Activated CD8-positive, alpha-beta memory T cell treated with anti-CD3 and anti-CD28 coated beads, Interleukin-2, amount 50 U/mL, for 1 hour (primary cell): Measurements from ENCODE around the gene PPL.
"Not testable (repeated sequence)": the region's sequence is repeated elsewhere in the genome, so short reads cannot be mapped to it uniquely, and the experiment has no call there.

Experiments used
- DNase-seq: peaks from one replicate; pipeline ENCODE4 v3.0.0-alpha.2; 2020; ENCODE audit errors: extremely low read depth

PPL gene

DNA sequence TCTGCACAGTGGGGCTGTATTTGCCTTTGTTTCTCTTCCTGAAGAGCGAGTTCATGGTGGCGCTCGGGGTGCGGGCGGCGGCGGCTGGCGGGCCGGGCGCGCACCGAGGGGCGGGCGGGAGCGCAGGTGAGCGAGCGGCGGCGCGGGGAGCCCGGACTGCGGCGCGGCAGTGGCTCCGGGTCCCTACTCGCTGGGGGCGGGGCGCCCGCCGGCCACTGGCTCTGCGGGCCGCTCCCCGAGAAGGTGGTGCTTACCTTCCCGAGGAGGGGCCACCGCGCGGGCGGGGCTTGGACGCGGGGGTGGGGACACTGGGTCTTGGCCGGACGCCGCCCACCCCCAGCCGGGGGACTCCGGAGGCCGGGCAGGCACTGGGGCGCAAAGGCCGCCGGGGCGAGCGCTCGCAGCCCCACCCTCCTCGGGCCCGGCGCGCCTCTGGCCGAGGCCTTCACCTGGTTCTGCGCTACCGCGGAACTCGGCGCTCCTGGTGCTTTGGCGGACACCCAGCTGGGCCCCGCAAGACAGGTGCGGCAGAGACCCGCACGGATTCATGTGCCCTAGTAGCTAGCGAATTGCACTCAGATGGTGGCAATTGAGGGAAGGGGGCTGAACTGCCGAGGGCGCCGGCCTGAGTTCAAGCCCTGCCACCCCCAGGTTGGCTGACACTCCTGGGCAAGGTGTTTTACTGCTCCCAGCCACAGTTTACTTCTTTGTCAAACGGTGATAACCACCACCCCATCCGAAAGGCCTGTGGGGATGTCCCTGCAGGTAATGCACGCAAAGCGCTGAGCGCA, at the start of gene PPL:
Gene PPL, minus strand, starts transcription at position 158 of the 791 bp plus-strand sequence. Its CDS starts 103 bp downstream, at position 55.
- DNase-seq: no peak

DNA sequence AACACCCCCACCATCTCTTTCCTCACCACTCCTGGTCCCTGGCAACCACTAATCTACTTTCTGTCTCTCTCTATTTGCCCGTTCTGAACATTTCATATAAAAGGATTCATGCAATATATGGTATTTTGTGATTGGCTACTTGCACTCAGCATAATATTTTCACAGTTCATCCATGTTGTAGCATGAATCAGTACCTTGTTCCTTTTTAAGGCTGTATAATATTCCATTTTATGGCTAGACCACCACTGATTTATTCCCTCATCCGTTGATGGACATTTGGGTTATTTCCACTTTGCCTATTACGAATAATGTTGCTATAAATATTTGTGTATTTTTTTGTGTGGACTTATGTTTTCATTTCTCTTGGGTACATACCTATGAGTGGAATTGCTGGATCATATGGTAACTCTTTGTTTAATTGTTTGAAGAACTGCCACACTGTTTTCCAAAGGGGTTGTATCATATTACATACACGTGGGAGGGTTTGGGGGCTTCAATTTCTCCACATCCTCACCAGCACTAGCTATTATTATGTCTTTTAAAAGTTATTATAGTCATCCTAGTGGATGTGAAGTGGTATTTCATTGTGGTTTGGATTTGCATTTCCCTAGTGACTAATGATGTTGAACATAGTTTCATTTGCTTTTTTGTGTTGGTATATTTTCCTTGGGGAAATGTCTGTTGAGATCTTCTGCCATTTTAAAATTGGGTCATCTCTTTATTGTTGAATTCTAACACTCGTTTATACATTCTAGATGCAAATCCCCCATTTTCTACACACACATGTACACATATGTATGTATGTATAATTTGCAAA, 47.4 kb upstream of the PPL start:
- DNase-seq: no peak

GRCh38 chr16:4982056-4982867, 45.3 kb upstream of the PPL start:
- no peak for DNase-seq

- no peak for DNase-seq
Measured at GRCh38 chr16:4981473-4981872, 44.5 kb upstream of the PPL start.

DNA sequence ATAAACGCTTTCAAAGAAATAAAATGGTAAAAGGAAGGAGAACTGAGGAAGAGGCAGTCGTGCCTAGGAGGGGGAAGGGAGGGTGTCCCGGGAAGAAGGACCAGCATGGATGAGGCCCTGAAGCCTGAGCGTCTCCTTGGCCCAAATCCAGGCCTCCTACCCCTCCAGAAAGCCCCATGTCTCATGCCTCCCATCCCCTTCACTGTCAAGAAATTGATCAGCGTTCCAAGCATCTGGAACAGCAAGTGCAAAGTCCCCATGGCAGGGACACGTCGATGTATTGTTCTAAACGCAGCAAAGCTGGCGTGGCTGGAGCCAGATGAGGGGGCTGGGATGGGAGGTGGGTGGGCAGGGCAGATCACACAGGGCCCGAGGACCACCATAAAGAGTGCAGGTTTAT, 43.7 kb upstream of the PPL start:
- no peak for DNase-seq

DNA sequence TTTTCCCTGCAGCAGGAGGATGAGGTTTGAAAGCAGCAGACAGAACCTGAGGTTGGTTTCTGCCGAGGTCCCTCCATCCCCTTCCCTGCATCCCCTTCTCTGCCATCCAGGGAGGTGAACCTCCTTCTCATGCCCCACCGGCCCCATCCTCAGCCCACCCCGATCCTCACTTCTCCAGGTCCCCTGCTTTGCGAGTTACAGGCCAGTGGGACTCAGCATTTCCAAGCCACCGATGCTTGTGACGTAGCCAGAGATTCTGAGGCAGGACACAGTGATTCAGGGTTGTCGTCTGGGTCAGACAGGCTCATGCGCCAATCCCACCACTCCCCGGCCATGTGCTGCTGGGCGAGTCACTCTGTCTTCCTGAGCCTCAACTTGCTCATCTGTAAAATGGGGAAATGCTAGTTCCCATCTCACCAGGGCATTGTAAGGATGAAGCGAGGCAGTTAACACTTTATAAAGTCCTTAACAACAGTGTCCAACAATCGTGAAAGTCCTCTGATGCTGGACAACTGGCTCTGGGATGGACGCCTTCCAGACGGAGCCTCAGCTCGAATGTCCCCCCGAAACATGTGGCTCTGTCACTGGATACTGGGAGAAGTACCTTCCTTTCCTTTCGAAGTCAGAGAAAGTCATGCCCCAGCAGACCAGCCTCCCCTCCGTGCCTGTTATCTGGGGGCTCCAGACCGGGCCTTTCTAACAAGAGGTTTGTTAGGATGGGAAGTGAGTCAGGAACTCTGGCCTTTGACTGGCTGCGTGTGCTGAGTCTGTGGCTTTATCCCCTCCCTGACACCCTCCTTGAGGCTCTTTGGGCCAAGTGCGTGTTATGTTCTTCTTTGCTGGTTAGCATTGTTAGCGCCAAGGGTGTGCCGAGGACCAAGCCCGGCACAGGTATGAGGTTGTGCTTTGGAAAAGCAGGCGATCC, 43.0 kb upstream of the PPL start:
- no peak for DNase-seq

DNA sequence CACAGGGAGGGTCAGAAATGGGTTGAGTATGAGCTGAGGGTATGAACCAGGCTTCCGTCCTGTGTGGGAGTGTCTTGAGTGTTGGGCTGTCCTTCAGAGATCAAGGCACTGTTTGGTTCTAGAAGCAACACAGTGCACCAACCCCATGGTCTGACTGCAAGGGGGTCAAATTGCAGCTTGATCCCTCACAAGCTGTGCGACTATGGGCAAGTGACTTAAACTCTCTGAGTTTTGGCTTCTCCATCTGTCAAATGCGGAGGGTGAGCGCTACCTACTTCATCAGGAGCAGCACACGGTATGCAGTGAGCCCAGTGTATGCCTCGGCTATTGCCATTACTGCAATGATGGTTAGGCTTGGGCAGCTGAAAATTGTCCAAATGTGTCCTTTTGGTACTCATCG, 42.2 kb upstream of the PPL start:
- DNase-seq: no peak

DNA sequence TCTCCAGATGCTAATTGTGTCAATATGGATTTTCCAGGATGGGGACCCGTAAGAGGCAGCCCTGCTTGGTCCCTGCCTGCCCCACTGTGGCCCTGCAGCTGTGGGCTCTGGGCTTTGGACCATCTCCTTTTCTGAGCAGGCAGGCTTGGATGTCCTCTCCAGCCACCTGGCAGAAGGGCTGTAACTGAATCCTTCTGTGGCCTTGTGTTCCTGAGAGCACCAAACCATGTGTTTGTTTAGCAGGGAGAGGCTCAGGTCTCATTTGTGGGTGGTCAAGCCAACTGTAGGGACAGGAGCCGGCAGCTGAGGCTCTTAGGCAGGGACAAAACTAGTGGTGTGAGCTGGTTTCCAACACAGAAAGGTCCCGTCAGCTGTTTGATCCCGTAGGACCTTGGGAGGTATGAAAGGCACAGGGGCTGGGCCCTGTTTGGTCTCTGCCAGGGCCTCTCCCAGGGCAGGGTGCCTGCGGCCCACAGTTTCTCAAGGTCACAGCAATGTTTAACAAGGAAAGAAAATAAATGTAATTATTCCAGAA, 39.7 kb upstream of the PPL start:
- no peak for DNase-seq

DNA sequence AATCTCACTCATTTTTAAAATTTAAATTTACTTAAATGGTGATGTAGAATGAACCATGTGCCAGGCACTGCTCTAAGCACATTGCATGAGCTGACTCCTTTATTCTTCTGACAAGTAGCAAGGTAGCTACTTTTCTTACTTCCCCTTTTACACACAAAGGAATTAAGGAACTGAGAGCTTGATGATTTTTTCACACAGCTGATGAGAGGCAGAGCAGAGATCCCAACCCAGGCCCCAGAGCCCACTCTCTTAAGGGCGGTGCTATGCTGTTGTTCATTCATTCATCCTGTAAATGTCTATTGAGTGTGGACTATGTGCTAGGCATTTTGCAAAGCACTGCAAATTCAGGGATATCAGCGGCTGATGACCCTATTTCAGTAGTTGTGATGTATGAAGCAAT, 39.1 kb upstream of the PPL start:
- DNase-seq: no peak

GRCh38 chr16:4972938-4973587, 36.1 kb upstream of the PPL start:
- DNase-seq: no peak

DNA sequence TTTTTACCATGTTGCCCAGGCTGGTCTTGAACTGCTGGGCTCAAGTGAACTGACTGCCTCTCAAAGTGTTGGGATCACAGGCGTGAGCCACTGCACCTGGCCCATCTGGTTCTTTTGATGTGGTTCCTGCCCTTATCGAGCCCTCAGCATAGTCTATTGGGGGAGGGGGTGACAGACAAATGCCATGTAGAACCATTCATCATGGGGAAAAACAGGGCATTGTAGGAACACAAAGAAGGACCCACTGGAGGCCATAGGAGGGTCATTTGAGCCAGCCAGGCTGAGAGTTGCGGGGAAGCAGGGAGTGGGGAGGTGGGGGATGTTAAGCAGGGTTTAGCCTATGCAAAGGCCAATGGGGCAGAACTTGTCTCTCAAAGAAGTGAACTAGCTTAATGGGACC, 33.1 kb upstream of the PPL start:
- DNase-seq: no peak

- DNase-seq: no peak
Measured at GRCh38 chr16:4968879-4969483, 32.0 kb upstream of the PPL start.

DNA sequence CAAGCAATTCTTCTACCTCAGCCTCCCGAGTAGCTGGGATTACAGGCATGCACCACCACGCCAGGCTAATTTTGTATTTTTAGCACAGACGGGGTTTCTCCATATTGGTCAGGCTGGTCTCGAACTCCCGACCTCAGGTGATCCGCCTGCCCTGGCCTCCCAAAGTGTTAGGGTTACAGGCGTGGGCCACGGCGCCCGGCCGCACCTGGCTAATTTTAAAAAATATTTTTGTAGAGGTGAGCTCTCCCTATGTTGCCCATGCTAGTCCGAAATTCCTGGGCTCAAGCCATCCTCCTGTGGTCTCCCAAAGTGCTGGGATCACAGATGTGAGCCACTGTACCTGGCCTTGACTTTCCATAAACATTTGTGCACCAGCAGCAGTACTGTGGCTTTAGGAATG, 31.3 kb upstream of the PPL start:
- DNase-seq: not testable (repeated sequence)

- DNase-seq: no peak
Measured at GRCh38 chr16:4966736-4967453, 29.9 kb upstream of the PPL start.

- not testable (repeated sequence) for DNase-seq
Measured at GRCh38 chr16:4963527-4963926, 26.6 kb upstream of the PPL start.

GRCh38 chr16:4962716-4963115, 25.8 kb upstream of the PPL start:
- no peak for DNase-seq

DNA sequence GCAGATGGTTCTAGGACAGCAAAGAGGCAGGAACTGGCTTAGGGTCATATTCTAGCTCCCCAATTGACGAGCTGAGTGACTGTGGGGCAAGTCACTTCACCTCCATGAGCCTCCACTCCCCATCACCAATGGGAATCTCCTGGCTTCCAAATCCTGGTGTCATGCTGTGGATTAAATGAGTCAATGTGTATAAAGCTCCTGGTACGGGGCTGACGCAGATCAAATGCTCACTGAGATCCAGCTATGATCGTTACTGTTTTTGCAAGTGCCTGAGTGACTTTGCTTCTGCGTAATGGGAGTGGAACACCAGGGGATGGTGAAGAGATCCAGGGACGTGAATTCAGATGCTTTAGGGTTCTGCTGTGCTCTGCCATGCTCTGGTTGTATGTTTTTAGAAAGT, 23.6 kb upstream of the PPL start:
- DNase-seq: no peak

GRCh38 chr16:4958510-4959438, 21.8 kb upstream of the PPL start:
- DNase-seq: no peak
